Fibroblast of skin of abdomen (primary cell): ENCODE data around the gene PPP2R5C.
A peak's percentile ranks its signal among the peaks of the same experiment; 100 is the strongest.

Experiments
- DNase-seq: peaks from one replicate; pipeline ENCODE4 v3.0.0-alpha.2; 2013

Gene PPP2R5C

DNA sequence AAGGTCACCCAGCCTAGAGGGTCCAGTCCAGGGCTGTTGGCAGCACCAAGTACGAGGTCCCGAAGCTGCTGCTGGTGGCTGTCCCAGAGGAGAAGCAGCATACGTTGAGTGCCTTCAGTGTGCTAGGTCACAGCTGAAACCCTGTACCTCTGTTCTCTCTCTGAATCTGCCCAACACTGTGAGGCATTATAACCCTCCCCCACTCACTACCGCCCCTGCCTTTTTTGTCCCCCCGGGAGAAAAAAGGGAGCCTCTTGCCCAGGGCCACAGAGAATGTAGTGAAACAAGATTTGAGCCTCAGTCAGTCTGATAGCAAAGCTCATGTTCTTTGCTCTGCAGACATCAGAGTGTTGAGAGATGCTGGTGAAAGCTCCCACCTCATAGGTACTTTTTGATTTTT, 53.4 kb downstream of the PPP2R5C start:
- DNase-seq, result no peak

- DNase-seq, result no peak
These were observed 54.5 kb downstream of the PPP2R5C start for GRCh38 chr14:101815994-101816393.

DNA sequence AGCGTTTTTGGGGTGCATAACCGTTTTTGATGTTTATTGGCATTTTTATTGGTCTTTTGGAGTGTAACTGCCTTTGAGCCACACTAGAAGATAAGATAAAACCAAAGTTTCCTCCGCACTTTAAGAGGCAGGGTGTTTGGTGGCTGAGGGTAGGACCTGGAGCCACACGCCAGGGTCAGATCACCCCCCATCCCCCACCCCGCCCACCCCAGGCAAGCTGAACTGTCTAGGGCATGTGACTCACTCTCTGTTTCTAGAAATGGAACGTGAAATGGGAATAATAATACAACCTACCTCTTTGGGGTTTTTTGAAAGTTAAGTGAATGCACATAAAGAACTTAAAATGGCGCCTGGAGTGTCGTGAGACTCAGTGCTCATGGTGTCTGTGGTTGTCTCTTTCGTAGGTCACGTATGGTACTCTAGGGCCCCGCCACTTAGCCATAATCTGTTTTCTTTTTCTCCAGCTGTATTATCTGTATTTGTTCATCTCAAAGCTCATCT, 56.0 kb downstream of the PPP2R5C start:
- DNase-seq, result no peak

DNA sequence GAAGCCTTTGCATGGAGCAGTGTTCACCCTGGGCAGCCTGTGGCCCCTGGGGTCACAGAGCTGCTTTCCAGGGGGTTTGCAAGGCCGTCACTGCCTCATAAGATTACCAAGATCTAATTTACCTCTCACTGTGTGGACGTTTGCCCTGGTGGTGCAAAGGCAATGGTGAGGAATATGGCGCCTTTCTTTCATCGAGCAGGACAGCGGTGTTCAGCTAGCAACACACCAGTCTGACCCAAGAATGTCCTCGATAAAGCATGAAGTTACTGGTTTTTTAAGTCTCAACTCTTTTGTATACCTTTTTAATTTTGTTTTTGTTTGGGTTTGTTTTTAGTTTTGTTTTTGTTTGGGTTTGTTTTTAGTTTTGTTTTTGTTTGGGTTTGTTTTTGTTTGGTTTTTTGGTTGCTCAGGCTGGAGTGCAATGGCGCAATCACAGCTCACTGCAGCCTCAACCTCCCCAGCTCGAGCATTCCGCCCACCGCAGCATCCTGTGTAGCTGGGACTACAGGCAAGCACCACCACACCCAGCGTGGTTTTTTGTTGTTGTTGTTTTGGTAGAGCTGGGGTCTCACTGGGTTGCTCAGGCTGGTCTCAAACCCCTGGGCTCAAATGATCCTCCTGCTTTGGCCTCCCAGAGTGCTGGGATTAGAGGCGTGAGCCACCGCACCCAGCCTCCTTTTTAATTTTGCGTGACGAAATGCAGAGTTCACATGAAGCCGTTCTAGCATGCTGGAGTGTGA, 57.9 kb downstream of the PPP2R5C start:
- no peak for DNase-seq

DNA sequence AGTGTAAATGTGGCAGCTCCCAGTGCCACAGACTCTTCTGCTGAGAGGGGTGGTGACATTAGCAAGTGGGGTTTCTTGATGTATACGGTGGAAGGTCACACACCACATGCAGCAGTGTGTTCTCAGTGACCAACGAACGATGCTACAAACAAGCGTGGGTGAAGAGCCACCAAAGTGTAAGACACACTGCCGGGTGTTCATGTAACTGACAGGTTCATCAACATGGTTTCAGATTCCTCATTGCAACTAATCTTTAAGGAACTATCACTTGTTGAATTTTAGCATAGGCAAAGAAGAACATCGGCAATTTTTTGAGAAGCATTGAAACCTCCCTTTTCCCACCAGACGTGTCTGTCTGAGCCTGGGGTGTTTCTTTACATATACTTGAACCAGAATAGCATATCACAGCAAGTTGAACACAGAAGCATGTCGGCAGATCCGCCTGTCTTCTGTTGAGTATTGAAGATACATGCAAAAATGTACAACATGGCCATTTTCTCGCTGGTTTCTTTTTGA, 58.8 kb downstream of the PPP2R5C start:
- no peak for DNase-seq

DNA sequence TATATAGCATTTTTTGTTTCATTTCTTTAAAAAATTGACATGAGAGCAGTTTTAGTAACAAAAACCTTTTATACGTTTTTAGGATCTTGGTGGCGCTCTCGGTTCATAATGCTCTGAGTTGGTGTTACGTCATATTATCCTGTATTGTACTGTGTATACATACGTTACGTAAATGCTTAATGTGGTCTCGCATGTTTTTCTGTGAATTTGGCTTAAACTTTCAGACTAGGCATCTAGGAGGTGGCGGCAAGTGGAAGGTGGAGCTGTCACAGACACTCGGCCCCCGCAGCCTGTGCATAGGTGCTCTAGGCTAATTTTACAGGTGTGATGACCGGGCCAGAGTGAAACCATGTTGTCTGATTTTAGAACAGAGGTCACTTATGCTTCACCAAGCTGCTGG, 60.0 kb downstream of the PPP2R5C start:
- no peak for DNase-seq

- no peak for DNase-seq
These were observed 61.6 kb downstream of the PPP2R5C start for GRCh38 chr14:101823066-101823465.

DNA sequence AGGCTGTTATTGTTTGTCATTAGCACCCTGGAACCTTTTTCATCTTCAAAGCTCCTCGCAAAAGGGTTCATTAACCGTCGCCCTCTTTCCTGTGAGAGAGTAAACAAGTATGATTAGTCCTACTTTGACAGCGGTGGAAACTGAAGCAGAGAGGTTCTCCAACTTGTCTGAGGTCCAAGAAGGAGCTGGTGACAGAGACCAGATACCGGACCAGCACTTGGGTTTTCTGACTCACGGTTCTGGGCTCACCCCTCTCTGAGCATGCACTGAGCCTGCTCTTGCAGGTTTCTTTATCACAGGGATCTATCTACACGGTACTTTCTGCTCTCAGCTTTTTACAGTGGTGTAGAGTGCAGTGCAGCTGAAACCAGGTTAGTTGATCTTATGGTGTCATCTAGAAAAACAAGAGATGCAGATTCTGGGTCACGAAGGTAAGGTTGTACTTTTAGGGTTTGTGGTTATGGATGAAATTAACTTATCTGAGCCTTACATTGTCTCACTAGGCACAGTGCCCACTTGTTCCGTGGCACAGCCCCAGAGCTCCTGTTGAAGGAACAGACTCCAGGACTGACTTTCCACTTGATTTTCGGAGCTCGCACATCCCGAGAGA, 62.1 kb downstream of the PPP2R5C start:
- DNase-seq, result no peak

- no peak for DNase-seq
These were observed 62.8 kb downstream of the PPP2R5C start for GRCh38 chr14:101824339-101824727.

DNA sequence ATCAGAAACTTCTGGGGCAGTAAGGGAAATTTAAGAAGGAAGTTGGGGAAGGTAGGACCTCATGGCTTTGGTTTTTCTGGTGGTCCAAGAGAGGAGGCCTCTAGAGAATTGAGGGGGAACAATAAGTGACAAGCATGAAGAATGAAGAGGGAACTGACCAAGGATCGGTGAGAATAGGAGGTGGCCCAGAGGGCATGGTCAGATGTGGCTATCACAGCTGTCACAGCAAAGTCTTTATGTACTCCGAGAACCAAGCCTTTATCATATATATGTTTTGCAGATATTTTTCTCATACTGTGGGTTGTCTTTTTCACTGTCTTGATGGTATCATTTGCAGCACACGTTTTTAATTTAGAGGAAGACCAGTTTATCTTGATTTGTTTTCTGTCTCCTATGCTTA, 64.3 kb downstream of the PPP2R5C start:
- DNase-seq, result no peak

DNA sequence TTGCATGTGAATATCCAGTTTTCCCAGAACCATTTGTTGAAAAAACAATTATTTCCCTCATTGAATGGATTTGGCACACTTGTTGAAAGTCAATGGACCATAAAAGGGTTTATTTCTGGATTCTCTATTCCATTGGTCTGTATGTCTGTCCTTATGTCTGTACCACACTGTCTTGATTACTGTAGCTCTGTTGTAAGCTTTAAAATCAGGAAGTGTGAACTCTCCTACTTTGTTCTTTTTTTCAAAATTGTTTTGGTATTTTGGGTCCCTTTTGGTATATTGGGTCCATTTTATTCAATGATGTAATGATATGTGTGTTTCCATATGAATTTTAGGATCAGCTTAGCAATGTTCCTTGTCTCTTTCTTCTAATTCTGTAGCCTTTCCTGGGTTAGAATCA, 64.8 kb downstream of the PPP2R5C start:
- DNase-seq, result no peak

DNA sequence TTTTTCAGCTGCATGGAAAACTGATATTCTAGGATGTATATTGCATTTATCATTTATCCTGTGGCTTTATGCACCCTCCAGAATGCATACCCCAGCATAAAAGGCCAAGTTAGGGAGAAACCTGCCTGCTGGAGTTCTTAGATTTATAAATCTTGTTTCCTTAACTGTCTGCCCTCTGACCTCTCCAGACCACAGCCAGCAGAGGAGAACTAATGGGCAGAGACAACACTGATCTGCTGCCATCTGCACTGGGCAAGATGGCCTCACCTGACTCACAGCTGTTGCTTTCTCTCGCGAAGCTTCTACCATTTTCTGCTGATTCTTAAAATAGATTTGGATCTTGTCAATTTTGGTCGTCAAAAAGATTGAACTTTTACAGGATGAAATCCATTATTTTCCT, 65.8 kb downstream of the PPP2R5C start:
- DNase-seq, result no peak

DNA sequence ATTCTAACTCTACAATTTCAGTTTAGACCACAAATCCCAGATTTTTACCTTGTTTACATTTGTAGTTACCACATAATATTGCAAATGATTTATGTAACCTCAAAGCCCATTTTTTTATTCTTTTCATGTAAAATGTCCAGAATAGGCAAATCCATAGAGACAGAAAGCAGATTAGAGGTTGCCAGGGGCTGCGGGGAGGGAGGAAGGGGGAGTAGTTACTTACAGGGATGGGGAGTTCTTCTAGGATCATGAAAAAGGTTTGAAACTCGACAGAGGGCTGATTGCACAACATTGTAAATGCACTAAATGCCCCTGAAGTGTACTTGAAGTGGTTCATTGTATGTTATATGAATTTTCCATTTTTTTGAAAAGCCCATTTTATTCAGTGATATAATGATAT, 66.5 kb downstream of the PPP2R5C start:
- DNase-seq, result peak; percentile 25

DNA sequence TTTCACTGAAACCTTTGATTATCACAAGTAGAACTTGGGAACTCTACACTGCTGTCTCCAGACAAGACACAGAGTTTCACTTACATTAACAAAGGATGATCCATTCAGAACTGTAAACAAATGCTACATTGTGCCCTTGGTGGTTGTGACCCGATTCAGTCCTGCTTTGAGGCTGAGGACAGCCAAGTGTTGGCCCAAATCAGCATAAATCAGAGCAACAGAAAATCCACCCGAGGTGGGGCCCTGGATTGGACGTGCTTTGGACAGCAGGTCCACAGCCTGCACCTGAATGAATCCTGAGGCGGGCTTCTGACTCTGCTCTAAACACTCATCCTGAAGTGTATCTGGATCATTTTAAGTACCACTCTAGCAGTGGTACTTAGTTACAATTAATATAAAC, 68.8 kb downstream of the PPP2R5C start:
- no peak for DNase-seq

DNA sequence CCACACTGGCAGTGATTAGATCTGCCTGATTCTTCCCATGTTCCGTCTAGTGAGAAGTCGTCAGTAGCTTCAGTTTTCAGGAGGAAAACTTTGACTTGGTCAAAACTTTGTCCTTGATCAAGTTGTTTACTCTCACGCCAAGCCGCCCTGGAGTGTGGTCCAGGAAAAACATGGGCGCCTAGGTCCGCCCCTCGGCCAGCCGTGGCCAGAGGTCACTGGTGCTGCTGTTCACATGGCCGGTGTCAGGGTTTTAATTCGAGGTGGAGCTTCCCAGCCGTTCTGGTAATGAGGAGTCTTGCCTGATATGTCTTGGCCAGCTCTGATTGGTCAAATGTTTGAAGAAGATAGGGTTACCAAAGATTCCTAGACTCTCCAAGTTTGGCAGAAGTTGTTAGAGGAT, 71.5 kb downstream of the PPP2R5C start:
- no peak for DNase-seq

DNA sequence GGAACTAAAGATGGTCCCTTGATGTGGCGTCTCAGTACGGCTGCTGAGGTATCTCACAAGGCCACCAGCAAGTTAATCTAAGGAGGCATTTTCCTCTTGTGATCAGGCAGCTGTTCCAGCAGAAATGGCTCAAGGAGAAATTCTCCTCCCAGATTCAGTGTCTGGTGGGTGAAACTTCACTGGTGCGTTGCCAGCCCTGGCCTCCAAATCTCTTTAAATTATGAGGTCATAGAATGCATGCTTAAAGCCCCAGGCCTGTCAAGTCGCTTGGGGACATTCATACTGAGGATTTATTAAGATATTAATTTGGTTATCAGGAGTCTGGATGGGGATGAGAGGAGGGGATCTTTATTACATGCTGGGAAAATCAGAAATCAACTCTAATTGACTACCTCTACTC, 72.9 kb downstream of the PPP2R5C start:
- no peak for DNase-seq

GRCh38 chr14:101834800-101835547, 73.5 kb downstream of the PPP2R5C start:
- no peak for DNase-seq

DNA sequence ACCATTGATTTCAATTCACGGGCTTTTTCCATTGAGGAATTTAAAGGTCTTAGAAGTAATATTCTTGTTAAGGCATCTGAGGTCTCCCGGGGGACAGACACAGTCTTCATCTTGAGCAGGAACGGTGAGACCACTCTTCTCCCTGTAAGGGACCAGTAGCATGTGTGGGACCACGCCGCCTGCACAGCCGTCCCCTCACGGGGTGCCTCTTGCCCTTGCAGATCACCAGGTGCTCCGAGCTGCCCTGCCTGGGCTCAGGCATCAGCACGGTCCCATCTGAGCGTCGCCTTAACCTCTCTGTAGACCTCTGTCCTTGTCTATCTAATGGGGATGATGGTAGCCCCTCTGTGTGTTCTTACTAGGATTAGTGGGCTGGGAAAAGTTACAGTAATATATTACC, 74.1 kb downstream of the PPP2R5C start:
- no peak for DNase-seq

GRCh38 chr14:101836135-101836534, 74.6 kb downstream of the PPP2R5C start:
- DNase-seq, result no peak

DNA sequence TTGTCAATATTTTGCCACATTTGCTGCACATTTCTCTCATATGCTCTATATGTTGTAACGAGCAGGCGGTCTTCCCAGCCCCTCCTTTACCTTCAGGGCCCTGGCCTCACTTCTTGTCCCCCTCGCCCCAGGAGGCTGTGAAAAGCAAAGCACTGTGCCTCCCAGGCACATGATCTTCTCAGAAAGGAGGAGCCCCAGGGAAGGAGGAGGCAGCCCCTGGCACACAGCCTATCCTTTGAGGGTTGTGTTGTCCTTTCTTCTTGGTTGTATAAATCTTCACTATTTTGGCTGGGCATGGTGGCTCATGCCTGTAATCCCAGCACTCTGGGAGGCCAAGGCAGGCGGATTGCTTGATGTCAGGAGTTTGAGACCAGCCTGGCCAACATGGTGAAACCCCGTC, 77.0 kb downstream of the PPP2R5C start:
- no peak for DNase-seq

DNA sequence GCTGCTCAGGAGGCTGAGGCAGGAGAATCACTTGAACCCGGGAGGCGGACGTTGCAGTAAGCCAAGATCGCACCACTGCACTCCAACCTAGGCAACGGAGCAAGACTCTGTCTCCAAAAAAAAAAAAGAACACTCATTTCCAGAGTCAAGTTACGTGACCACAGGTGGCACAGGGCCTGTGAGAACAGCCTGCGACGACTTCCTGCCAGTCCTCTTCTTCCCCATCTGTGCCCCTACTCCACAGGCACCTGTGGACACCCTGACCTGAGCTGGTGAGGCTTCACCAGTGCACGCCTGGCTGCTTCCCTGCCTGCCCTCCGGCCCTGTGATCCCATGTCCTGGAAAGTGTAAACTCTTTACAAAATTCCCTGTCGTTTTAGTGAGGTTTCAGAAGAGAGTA, 77.7 kb downstream of the PPP2R5C start:
- no peak for DNase-seq

- DNase-seq, result no peak
These were observed 78.2 kb downstream of the PPP2R5C start for GRCh38 chr14:101839661-101840060.

- no peak for DNase-seq
These were observed 79.3 kb downstream of the PPP2R5C start for GRCh38 chr14:101840649-101841369.
